A549 treated with dexamethasone at 1 μM for 4 hours (cell line): ENCODE data around the gene HK1. TPM values are rescaled to one million over a fixed set of nuclear protein-coding genes. Genes with fewer than 3 reads are reported as not detected.

ENCODE experiments used
- total RNA-seq: library from RNA; stranded (reverse); fragments of 200-300 nt; extraction: Qiagen RNA extraction; gene quantifications from 5 replicates; pipeline ENCODE4 v1.2.3, GENCODE V29; 2022

HK1 gene
- 36.7 to 47.7 TPM (median 46.5 TPM) in 5 replicates for total RNA-seq

DNA sequence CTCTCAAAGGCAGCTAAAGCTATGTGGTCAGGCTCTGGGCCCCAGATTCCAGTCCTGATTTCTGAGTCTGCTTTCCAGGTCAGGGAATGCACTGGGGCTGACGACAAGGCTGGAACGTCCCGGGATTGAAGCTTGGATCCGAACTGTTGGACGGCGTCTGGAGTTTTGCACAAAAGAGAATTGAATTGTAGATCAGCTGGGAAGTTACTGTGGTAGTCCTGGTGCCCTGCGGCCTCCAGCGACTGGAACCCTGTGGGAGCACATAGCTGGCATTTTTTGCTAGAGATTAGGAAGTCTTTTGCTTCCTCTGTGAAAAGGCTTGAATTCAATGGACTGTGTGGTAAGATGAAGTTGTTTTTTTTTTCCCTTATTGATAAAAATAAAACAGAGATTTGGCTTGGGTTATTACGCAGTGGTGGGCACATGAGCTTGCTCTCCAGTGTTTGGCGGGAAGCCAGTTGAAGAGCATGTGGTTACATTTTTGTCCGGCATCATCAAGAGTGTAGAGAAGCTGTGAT is at the start of gene HK1:
TSS of gene HK1 (plus strand) at position 51 of the 518 bp plus-strand sequence.

DNA sequence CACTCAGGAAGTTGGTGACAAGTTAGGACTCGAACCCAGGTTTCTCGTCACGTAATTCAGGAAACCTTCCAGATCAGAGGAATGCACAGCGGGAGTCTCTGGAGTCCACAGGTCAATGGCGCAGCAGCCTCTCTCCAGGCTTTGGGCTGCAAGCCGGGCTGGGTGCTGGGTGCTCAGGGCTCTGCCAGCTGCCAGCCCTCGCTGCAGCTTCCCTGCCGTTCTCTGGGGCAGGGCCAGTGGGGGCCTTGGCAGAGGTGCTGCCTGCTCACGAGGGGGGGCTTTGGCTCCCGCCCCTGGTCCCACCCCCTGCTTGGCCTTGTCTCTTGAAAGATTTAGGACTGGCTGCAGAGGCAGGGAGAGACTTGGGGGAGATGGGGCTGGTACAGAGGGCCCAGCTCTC is 138.4 kb downstream of the HK1 start, which contains the start of gene TACR2:
TSS of gene TACR2 (minus strand) at position 224 of the 400 bp plus-strand sequence. CDS start 595 bp downstream, outside the sequence.

DNA sequence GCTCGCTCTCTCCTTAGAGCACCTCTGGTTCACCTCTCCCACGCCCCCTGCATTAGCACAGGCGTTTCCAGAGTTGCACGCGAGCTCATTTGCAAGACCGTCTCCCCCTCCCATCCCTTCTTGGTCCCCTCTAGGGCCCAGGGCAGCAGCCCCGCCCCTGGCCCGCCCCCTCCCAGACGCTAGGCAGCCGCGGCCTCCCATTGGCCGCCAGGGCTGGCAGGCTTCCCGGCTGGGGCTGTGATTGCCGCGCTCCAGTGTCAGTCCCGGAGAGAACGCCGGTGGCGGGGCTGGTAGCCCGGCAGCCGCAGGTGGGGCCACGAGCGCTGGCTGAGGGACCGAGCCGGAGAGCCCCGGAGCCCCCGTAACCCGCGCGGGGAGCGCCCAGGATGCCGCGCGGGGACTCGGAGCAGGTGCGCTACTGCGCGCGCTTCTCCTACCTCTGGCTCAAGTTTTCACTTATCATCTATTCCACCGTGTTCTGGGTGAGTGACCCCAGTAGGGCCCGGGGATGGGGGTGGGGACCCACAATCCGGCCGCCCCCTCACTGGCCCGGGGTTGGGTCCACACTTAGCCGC is 173.0 kb downstream of the HK1 start, which contains the start of gene TSPAN15:
TSS of gene TSPAN15 (plus strand) at position 257 of the 575 bp plus-strand sequence. CDS start at position 387, 130 bp downstream.

Other genes with a start within 250 kb of the HK1 start
- gene SRGN, start 190.4 kb upstream of the HK1 start, total RNA-seq, result 96.7 to 143 TPM (median 103 TPM) in 5 replicates
- 51.2 to 66.6 TPM (median 54.1 TPM) in 5 replicates for gene VPS26A, start 154.3 kb upstream of the HK1 start, total RNA-seq
- 33.5 to 36.9 TPM (median 34.2 TPM) in 5 replicates for gene SUPV3L1, start 98.3 kb upstream of the HK1 start, total RNA-seq
- gene HKDC1, start 58.2 kb upstream of the HK1 start, total RNA-seq, result 9.0 to 13.3 TPM (median 10.3 TPM) in 5 replicates
- 0.06 to 0.21 TPM (median 0.10 TPM) in 4 of 5 replicates, not detected in the other for gene TACR2, start 138.4 kb downstream of the HK1 start, total RNA-seq
- 80.7 to 104 TPM (median 99.7 TPM) in 5 replicates for gene TSPAN15, start 173.0 kb downstream of the HK1 start, total RNA-seq